OCI-LY7 (cell line): ENCODE measurements around the gene SLC35D3. TPM values are rescaled to one million over a fixed set of nuclear protein-coding genes. Genes with fewer than 3 reads are reported as not detected.

Experiments used
- BruUV-seq: library from RNA; stranded (reverse); fragments of 400-500 nt; replicated peaks from 2 replicates; lab custom pipeline; 2021; lab: Mats Ljungman, UMichigan
- CTCF ChIA-PET: fragments of 300-600 bp; sonication (Branson Sonifier 250); formaldehyde crosslinking; loops from one replicate; lab custom pipeline; 2022; ENCODE audit warnings: antibody characterized with exemption; ENCODE audit not compliant: unreplicated experiment; lab: Charles Lee
- POLR2A ChIA-PET: fragments of 300-600 bp; sonication (Branson Sonifier 250); formaldehyde crosslinking; loops from one replicate; lab custom pipeline; 2022; ENCODE audit warnings: antibody characterized with exemption; lab: Charles Lee
- DNase-seq: peaks from one replicate; pipeline ENCODE4 v3.0.0-alpha.2; 2015; ENCODE audit warnings: low spot score
- H2AFZ ChIP-seq: fragments of 200-600 bp; sonication (generic), shearing (Covaris generic); 2 replicates; pipeline ENCODE4 v1.6.1; 2014; ENCODE audit warnings: mild to moderate bottlenecking, antibody characterized with exemption, low read length, moderate library complexity
- H3K27ac ChIP-seq: fragments of 200-600 bp; sonication (generic); 2 replicates; pipeline ENCODE4 v1.5.1; 2014; ENCODE audit warnings: mixed run types, low read depth, mild to moderate bottlenecking, moderate library complexity, low read length, inconsistent platforms; ENCODE audit not compliant: poor library complexity, severe bottlenecking
- H3K36me3 ChIP-seq: fragments of 200-600 bp; sonication (generic); 2 replicates; pipeline ENCODE4 v1.6.1; 2014; ENCODE audit warnings: mild to moderate bottlenecking, antibody characterized with exemption, low read length, moderate library complexity, mixed read lengths; ENCODE audit not compliant: insufficient read depth
- H3K4me1 ChIP-seq: fragments of 200-600 bp; sonication (generic); 2 replicates; pipeline ENCODE4 v1.5.1; 2014; ENCODE audit warnings: mild to moderate bottlenecking, low read length; ENCODE audit not compliant: insufficient read depth, poor library complexity, severe bottlenecking
- H3K4me2 ChIP-seq: fragments of 200-600 bp; sonication (generic); 2 replicates; pipeline ENCODE4 v1.6.1; 2014; ENCODE audit warnings: mild to moderate bottlenecking, low read length
- H3K4me3 ChIP-seq: fragments of 200-600 bp; sonication (generic); 2 replicates; pipeline ENCODE4 v1.5.1; 2014; ENCODE audit warnings: mild to moderate bottlenecking, low read depth, low read length; ENCODE audit not compliant: poor library complexity, severe bottlenecking
- H3K79me2 ChIP-seq: fragments of 200-600 bp; sonication (generic); 2 replicates; pipeline ENCODE4 v1.6.1; 2016; ENCODE audit warnings: low read depth, mild to moderate bottlenecking, low read length, moderate library complexity, mixed read lengths; ENCODE audit not compliant: insufficient read depth
- H3K9me2 ChIP-seq: fragments of 200-600 bp; sonication (generic); 2 replicates; pipeline ENCODE4 v1.6.1; 2016; ENCODE audit warnings: mild to moderate bottlenecking, low read length, mixed read lengths; ENCODE audit not compliant: insufficient read depth
- H3K9me3 ChIP-seq: fragments of 200-600 bp; sonication (generic); 2 replicates; pipeline ENCODE4 v1.6.1; 2014; ENCODE audit warnings: mild to moderate bottlenecking, mixed run types, low read length, mixed read lengths
- H4K20me1 ChIP-seq: fragments of 200-600 bp; sonication (generic); 2 replicates; pipeline ENCODE4 v1.6.1; 2014; ENCODE audit warnings: mild to moderate bottlenecking, antibody characterized with exemption, low read length, moderate library complexity, mixed read lengths; ENCODE audit not compliant: insufficient read depth
- EZH2phosphoT487 ChIP-seq: fragments of 200-600 bp; sonication (generic); IDR thresholded peaks from 2 replicates; pipeline ENCODE4 v1.6.1; 2018; ENCODE audit warnings: low read depth, borderline replicate concordance, mild to moderate bottlenecking, mixed run types, antibody characterized with exemption, low read length, moderate library complexity, mixed read lengths
- intact Hi-C: fragments of 100-400 bp; cut with micrococcal nuclease; formaldehyde crosslinking; loops from one replicate; pipeline ENCODE4 v1.10.0; 2022; ENCODE audit not compliant: unreplicated experiment
- total RNA-seq, 2 experiments: library from RNA; depleted of rRNA in 1 of 2; stranded (reverse); fragments of >200 nt in 1 of 2; shearing (Covaris generic) in 1 of 2; gene quantifications; 2 replicates each; pipeline ENCODE4 v1.2.3, GENCODE V29; 2014 to 2022
- TF ChIP-seq, protein P1 (sequence below): fragments of 200-600 bp; sonication (generic); conservative IDR thresholded peaks from 2 replicates; pipeline ENCODE4 v1.5.1; 2014; ENCODE audit warnings: mild to moderate bottlenecking, antibody characterized with exemption, low read length, moderate library complexity, mixed read lengths

SLC35D3 gene
- total RNA-seq, 2 experiments from 2014 or later = not detected

DNA sequence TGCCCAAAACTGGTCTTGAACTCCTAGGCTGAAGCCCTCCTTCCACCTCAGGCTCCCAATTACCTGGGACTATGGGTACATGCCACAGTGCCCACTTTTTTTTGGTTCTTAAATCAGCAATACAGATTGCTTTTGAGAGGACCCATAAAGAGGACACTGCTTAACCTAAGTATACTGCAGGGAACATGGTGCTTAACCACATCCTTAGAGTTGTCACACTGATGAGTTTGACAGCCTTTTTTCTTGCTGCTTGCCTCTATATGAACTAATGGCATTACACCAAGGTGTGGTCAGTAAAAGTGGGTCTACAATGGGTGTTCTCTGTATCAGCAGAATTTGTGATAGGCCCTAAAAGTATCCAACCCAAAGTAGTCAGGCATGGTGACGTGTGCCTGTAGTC, 7.2 kb upstream of the SLC35D3 start:
- intact Hi-C loops = no loop called here
- H3K4me3 ChIP-seq = no peak overlapping the region
- ChIA-PET CTCF (no interaction called here), POLR2A (interaction anchor here (0.6 kb wide), 1 partner anchor 216 kb away, joined by 3 read pairs; no protein-coding TSS in a partner anchor)
- no peak overlapping the region for H3K4me2 ChIP-seq
- no peaks in the 10 kb centered on the region for H3K4me1 ChIP-seq
- no TSS peak for BruUV-seq
- no peak overlapping the region for H2AFZ ChIP-seq
- H3K27ac ChIP-seq = no peak overlapping the region
- no peaks in the 10 kb centered on the region for H3K36me3 ChIP-seq
- H3K79me2 ChIP-seq = no peaks in the 10 kb centered on the region
- DNase-seq = no peak
- no peaks in the 10 kb centered on the region for H3K9me3 ChIP-seq
- TF ChIP-seq, protein P1, sequence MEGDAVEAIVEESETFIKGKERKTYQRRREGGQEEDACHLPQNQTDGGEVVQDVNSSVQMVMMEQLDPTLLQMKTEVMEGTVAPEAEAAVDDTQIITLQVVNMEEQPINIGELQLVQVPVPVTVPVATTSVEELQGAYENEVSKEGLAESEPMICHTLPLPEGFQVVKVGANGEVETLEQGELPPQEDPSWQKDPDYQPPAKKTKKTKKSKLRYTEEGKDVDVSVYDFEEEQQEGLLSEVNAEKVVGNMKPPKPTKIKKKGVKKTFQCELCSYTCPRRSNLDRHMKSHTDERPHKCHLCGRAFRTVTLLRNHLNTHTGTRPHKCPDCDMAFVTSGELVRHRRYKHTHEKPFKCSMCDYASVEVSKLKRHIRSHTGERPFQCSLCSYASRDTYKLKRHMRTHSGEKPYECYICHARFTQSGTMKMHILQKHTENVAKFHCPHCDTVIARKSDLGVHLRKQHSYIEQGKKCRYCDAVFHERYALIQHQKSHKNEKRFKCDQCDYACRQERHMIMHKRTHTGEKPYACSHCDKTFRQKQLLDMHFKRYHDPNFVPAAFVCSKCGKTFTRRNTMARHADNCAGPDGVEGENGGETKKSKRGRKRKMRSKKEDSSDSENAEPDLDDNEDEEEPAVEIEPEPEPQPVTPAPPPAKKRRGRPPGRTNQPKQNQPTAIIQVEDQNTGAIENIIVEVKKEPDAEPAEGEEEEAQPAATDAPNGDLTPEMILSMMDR = no peak
- TF ChIP-seq EZH2phosphoT487 = no peak
- H4K20me1 ChIP-seq = no peaks in the 10 kb centered on the region
- H3K9me2 ChIP-seq = no peaks in the 10 kb centered on the region

DNA sequence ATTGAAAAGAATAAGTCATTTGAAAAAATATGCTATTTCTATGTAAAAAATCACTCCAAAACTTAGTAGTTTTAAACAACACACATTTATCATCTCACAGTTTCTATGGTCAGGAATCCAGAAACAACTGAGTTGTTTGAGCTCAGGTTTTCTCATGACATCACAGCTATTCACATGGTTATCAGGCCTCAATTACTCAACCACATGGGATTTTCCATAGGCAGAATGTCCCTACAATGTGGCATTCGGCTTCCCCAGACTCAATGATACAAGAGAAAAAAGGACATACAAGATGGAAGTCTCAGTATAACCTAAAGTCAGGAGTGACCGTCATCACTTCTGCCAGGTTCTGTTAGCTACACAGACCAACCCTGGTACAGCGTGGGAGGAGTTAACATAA, 3.4 kb upstream of the SLC35D3 start:
- Histone ChIP-seq H3K27ac (no peak overlapping the region), H3K4me1 (no peaks in the 10 kb centered on the region), H4K20me1 (no peaks in the 10 kb centered on the region), H3K9me3 (no peaks in the 10 kb centered on the region), H3K79me2 (no peaks in the 10 kb centered on the region), H3K9me2 (no peaks in the 10 kb centered on the region), H3K4me3 (no peak overlapping the region), H3K36me3 (no peaks in the 10 kb centered on the region), H3K4me2 (no peak overlapping the region), H2AFZ (no peak overlapping the region)
- CTCF ChIA-PET = no interaction called here
- no peak for TF ChIP-seq EZH2phosphoT487
- TF ChIP-seq, protein P1 = no peak
- DNase-seq = no peak
- BruUV-seq = no TSS peak
- intact Hi-C loops = no loop called here
- POLR2A ChIA-PET = no interaction called here

DNA sequence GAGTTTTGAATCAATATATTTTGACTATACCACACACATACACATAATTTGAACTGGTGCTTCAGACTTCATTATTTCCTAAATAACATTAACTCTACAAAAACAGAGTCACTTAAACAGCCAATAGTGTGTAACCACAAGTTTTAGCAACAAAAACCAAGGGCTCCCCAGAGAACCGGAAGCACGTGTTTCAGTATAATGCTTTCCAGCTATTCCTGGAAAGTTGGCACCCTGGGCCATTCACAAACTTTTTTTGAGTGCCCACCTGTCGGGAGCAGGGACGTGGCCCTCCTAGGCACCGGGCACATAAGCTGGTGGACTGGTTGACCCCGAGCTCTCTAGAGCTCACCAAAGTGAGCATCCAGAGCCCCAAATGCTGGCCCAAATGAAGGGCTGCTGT, 1.9 kb upstream of the SLC35D3 start:
- no peak overlapping the region for H3K4me3 ChIP-seq

More for the DNA sequence above, 1.9 kb upstream of the SLC35D3 start:
- no peak for TF ChIP-seq EZH2phosphoT487
- TF ChIP-seq, protein P1 = no peak
- H3K27ac ChIP-seq = no peak overlapping the region
- no peaks in the 10 kb centered on the region for H3K9me2 ChIP-seq
- no peaks in the 10 kb centered on the region for H3K4me1 ChIP-seq
- CTCF ChIA-PET = no interaction called here
- intact Hi-C loops = no loop called here
- H2AFZ ChIP-seq = no peak overlapping the region
- BruUV-seq = no TSS peak
- no peaks in the 10 kb centered on the region for H3K79me2 ChIP-seq
- H3K36me3 ChIP-seq = no peaks in the 10 kb centered on the region
- no peak overlapping the region for H3K4me2 ChIP-seq
- POLR2A ChIA-PET = interaction anchor here (0.8 kb wide), 1 partner anchor 88 kb away, joined by 4 read pairs; no protein-coding TSS in a partner anchor
- no peaks in the 10 kb centered on the region for H4K20me1 ChIP-seq
- H3K9me3 ChIP-seq = no peaks in the 10 kb centered on the region
- peak; percentile 6 for DNase-seq
